Right atrium auricular region (tissue), 2 donors: ENCODE measurements around the gene TNIP2. TPM values are rescaled to one million over a fixed set of nuclear protein-coding genes. Genes with fewer than 3 reads are reported as not detected.

ENCODE experiments used
- DNase-seq: peaks from one replicate; pipeline ENCODE4 v3.0.0-alpha.2; 2019; ENCODE audit warnings: low spot score
- H3K27ac ChIP-seq, 2 donors: fragments of 200-600 bp; sonication (generic); 1 replicate in 1 of 2; 2 replicates in 1 of 2; pipeline ENCODE4 v1.5.1; 2016 to 2019
- H3K27me3 ChIP-seq, 2 donors: fragments of 200-600 bp; sonication (generic); one replicate each; pipeline versions ENCODE4 v1.5.1 to v1.6.0; 2017 to 2019
- H3K36me3 ChIP-seq: fragments of 200-600 bp; sonication (generic); one replicate; pipeline ENCODE4 v1.5.1; 2016
- H3K4me1 ChIP-seq, 2 donors: fragments of 200-600 bp; sonication (generic); one replicate each; pipeline versions ENCODE4 v1.5.1 to v1.6.0; 2017 to 2019
- H3K4me3 ChIP-seq, 2 donors: fragments of 200-600 bp; sonication (generic); 1 replicate in 1 of 2; 2 replicates in 1 of 2; pipeline ENCODE4 v1.5.1; 2017 to 2019; ENCODE audit warnings: mild to moderate bottlenecking in 1 of 2, moderate library complexity in 1 of 2
- H3K9me3 ChIP-seq, 2 donors: fragments of 200-600 bp; sonication (generic); one replicate each; pipeline ENCODE4 v1.5.1; 2019
- total RNA-seq, 2 donors: library from RNA; depleted of rRNA; stranded (reverse); fragments of >200 nt; gene quantifications; one replicate each; pipeline ENCODE4 v1.1.0, GENCODE V29; 2016
- TF ChIP-seq, protein P1 (sequence below), 2 donors: fragments of 200-600 bp; sonication (generic); IDR thresholded peaks; one replicate each; pipeline ENCODE4 v1.5.1; 2019; ENCODE audit warnings: antibody characterized with exemption in 2 of 2

Gene TNIP2
- total RNA-seq, 2 donors from 2014 or later = 28.0 to 45.8 TPM

DNA sequence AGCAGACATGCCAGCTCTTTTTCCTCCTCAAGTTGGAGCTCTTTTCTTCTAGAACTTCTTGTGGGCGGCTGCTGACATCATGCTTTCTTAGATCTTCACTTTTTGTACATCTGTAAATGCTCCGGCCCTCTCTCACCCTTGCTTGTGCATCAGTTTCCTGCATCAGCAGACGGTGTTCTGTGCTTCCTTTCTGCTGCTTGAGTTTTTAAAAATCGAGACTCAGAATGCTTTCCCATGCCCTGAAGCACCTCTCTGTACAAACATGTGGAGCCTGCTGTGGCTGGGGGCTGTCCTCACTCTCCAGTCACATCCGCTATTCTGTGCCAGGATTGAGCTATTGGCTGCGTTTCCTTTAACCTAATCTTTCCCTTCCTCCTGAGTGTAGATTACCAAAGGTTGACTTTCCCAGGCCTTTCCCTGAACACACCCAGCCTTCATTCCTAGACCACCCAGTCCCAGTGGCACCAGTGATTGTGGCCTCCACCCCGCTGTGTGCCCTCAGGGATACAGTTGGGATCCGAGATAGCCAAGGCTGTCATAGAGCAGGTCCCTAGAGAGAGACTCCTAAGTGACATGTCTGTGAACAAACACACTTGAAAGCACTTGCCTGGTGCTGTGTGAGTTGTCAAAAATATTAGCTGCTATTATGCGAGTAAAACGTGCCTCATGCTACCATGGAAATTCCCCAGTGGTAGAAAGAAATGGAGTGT is 41.9 kb downstream of the TNIP2 start:
- Histone ChIP-seq H3K27me3 (no peaks in the 10 kb centered on the region), H3K4me1 (peaks cover 0 to 24% of the 10 kb centered on the region in 2 donors), H3K9me3 (no peaks in the 10 kb centered on the region), H3K36me3 (peaks cover 33% of the 10 kb centered on the region), H3K4me3 (no peak overlapping the region), H3K27ac (peak overlapping the region; percentile 32)
- TF ChIP-seq, protein P1, sequence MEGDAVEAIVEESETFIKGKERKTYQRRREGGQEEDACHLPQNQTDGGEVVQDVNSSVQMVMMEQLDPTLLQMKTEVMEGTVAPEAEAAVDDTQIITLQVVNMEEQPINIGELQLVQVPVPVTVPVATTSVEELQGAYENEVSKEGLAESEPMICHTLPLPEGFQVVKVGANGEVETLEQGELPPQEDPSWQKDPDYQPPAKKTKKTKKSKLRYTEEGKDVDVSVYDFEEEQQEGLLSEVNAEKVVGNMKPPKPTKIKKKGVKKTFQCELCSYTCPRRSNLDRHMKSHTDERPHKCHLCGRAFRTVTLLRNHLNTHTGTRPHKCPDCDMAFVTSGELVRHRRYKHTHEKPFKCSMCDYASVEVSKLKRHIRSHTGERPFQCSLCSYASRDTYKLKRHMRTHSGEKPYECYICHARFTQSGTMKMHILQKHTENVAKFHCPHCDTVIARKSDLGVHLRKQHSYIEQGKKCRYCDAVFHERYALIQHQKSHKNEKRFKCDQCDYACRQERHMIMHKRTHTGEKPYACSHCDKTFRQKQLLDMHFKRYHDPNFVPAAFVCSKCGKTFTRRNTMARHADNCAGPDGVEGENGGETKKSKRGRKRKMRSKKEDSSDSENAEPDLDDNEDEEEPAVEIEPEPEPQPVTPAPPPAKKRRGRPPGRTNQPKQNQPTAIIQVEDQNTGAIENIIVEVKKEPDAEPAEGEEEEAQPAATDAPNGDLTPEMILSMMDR (IDR thresholded peaks at IDR 0.05) = no peak
- no peak for DNase-seq

DNA sequence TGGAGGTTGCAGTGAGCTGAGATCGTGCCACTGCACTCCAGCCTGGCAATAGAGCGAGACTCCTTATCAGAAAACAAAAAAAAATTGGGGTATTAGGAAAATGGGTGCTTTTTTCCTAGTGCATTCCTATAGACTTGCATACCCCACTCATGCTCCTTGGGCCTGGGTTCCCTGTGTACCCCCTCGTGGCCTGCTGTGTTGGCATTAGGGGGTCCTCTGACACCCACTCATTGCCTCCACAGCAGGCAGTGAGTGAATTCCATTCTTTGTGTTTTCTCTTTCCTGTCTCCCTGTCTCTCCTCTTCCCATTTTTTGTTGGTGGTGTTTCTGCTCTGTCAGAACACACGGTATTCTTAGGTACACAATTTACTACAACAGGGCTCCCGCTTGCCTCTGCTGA is 42.8 kb downstream of the TNIP2 start:
- Histone ChIP-seq H3K4me1 (peaks cover 0 to 24% of the 10 kb centered on the region in 2 donors), H3K4me3 (no peak overlapping the region), H3K36me3 (peaks cover 27% of the 10 kb centered on the region), H3K27ac (peak overlapping the region; percentile 32), H3K9me3 (no peaks in the 10 kb centered on the region), H3K27me3 (no peaks in the 10 kb centered on the region)
- TF ChIP-seq, protein P1 (IDR thresholded peaks at IDR 0.05) = no peak
- DNase-seq = no peak

DNA sequence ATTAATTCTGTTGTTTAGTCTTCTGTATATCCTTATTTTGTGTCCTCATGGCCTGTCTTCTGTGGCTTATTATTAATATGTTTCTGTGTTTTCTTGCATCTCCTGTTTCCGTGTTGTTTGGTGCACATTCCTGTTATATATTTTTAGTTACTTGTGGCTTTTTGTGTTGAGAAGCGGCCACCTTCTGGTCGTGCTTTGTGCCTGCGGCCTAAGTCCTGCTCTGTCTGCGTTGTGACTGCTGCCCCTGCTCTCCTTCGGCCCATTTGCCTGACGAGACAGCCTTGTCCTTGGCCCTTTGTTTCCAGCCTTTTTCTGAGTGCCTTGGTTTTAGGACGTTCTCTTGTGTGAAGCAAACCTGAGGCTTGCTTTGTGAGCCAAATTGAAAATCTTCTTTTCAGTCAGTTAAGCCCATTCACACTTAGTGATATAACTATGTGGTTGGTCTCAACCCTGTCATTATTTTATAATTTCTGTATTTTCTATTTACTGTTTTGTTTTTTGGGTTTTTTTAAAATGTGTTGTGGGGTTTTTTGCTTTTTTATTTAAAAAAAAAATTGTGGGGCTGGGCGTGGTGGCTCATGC is 43.8 kb downstream of the TNIP2 start:
- H3K4me3 ChIP-seq = no peak overlapping the region
- TF ChIP-seq, protein P1 (IDR thresholded peaks at IDR 0.05) = no peak
- H3K9me3 ChIP-seq = no peaks in the 10 kb centered on the region
- H3K36me3 ChIP-seq = peaks cover 22% of the 10 kb centered on the region
- H3K4me1 ChIP-seq = peaks cover 0 to 24% of the 10 kb centered on the region in 2 donors
- no peaks in the 10 kb centered on the region for H3K27me3 ChIP-seq
- H3K27ac ChIP-seq = no peak overlapping the region
- no peak for DNase-seq

DNA sequence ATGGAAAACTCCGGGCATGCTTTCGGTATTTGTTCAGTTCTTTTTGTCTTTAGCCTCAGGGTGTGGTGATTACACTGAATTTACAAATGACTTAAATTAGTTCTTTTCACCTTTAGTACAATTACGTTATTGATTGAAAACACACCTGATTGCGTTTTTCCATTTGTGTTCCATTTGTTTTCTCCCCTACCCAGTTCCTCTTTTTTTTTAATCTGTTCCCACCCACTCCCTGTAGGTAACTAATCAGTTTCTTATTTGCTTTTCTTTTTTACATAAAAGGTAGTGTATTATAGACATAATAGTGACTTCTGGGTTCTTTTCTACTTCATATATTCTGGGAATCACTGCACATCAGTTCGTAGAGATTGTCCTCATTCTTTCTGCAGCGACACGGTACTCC is 53.4 kb downstream of the TNIP2 start:
- TF ChIP-seq, protein P1 (IDR thresholded peaks at IDR 0.05) = no peak
- Histone ChIP-seq H3K27me3 (no peaks in the 10 kb centered on the region), H3K27ac (no peak overlapping the region), H3K9me3 (no peaks in the 10 kb centered on the region), H3K36me3 (peaks cover 73% of the 10 kb centered on the region), H3K4me1 (no peaks in the 10 kb centered on the region), H3K4me3 (no peak overlapping the region)
- no peak for DNase-seq

DNA sequence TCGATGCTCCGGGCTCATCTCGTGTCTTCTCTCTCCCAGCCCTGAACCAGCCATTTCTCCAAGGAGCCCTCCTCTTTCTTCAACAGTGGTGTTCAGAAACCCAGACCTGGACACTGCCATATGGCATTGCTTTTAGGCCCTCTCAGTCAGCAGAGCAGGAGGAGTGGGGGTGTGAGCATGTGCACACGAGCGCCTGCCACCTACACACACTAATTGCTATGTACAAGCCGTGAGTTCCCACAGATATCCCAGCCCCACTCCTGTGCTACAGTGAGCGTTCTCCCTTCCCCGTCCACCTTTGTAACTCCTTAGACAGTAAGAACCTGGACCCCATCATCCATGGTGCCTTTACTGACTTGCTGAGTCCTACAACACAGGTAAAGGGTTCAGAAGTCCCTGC is 53.8 kb downstream of the TNIP2 start:
- peaks cover 77% of the 10 kb centered on the region for H3K36me3 ChIP-seq
- no peak overlapping the region for H3K27ac ChIP-seq
- H3K4me3 ChIP-seq = no peak overlapping the region
- no peaks in the 10 kb centered on the region for H3K4me1 ChIP-seq
- H3K27me3 ChIP-seq = no peaks in the 10 kb centered on the region
- TF ChIP-seq, protein P1 (IDR thresholded peaks at IDR 0.05) = no peak
- no peaks in the 10 kb centered on the region for H3K9me3 ChIP-seq
- no peak for DNase-seq
